Trophoblast cell (in vitro differentiated cells and primary cell): ENCODE results near the gene MAN1A1.

Experiments used
- DNase-seq, 2 donors: peaks; one replicate each; pipeline ENCODE4 v3.0.0-alpha.2; 2016
- H2AFZ ChIP-seq: 2 replicates; pipeline ENCODE4 v1.6.1; 2013; ENCODE audit warnings: low read length, moderate library complexity, mild to moderate bottlenecking; ENCODE audit not compliant: insufficient read depth, poor library complexity
- H2AK5ac ChIP-seq: 2 replicates; pipeline ENCODE4 v1.6.1; 2013; ENCODE audit warnings: mild to moderate bottlenecking, low read length
- H2BK120ac ChIP-seq: 2 replicates; pipeline ENCODE4 v1.6.1; 2013; ENCODE audit warnings: low read length, mild to moderate bottlenecking, moderate library complexity; ENCODE audit not compliant: insufficient read depth, poor library complexity
- H2BK12ac ChIP-seq: 2 replicates; pipeline ENCODE4 v1.6.1; 2013; ENCODE audit warnings: mild to moderate bottlenecking, low read length, moderate library complexity
- H2BK5ac ChIP-seq: 2 replicates; pipeline ENCODE4 v1.6.1; 2013; ENCODE audit warnings: low read length, low read depth, moderate library complexity, mild to moderate bottlenecking; ENCODE audit not compliant: poor library complexity
- H3K14ac ChIP-seq: 2 replicates; pipeline ENCODE4 v1.6.1; 2013; ENCODE audit warnings: mild to moderate bottlenecking, low read length
- H3K18ac ChIP-seq: 2 replicates; pipeline ENCODE4 v1.6.1; 2013; ENCODE audit warnings: mild to moderate bottlenecking, low read length
- H3K23ac ChIP-seq: 2 replicates; pipeline ENCODE4 v1.6.1; 2013; ENCODE audit warnings: low read length
- H3K27ac ChIP-seq: 2 replicates; pipeline ENCODE4 v1.5.1; 2013; ENCODE audit warnings: low read depth, mild to moderate bottlenecking, inconsistent platforms, low read length, moderate library complexity
- H3K27me3 ChIP-seq: 2 replicates; pipeline ENCODE4 v1.6.1; 2013; ENCODE audit warnings: inconsistent platforms, mild to moderate bottlenecking, low read length, moderate library complexity; ENCODE audit not compliant: insufficient read depth
- H3K36me3 ChIP-seq, 2 experiments: 1 replicate in 1 of 2; 2 replicates in 1 of 2; pipeline ENCODE4 v1.6.1; 2013; ENCODE audit warnings: low read length in 2 of 2, mild to moderate bottlenecking in 2 of 2, moderate library complexity in 1 of 2; ENCODE audit not compliant: insufficient read depth in 2 of 2, control insufficient read depth in 1 of 2
- H3K4ac ChIP-seq: 2 replicates; pipeline ENCODE4 v1.6.1; 2013; ENCODE audit warnings: low read depth, mild to moderate bottlenecking, low read length, moderate library complexity
- H3K4me1 ChIP-seq, 2 experiments: 1 replicate in 1 of 2; 2 replicates in 1 of 2; pipeline ENCODE4 v1.6.1; 2013; ENCODE audit warnings: low read length in 2 of 2, mild to moderate bottlenecking in 2 of 2, moderate library complexity in 1 of 2; ENCODE audit not compliant: insufficient read depth in 2 of 2, control insufficient read depth in 1 of 2
- H3K4me2 ChIP-seq: 2 replicates; pipeline ENCODE4 v1.6.1; 2013; ENCODE audit warnings: inconsistent platforms, mild to moderate bottlenecking, low read length, moderate library complexity
- H3K4me3 ChIP-seq: 2 replicates; pipeline ENCODE4 v1.5.1; 2013; ENCODE audit warnings: mild to moderate bottlenecking, low read depth, low read length, inconsistent platforms
- H3K79me1 ChIP-seq: one replicate; pipeline ENCODE4 v1.6.1; 2013; ENCODE audit warnings: low read length
- H3K79me2 ChIP-seq: 2 replicates; pipeline ENCODE4 v1.6.1; 2013; ENCODE audit warnings: low read length, mild to moderate bottlenecking; ENCODE audit not compliant: control insufficient read depth, insufficient read depth, poor library complexity
- H3K9ac ChIP-seq: 2 replicates; pipeline ENCODE4 v1.6.1; 2013; ENCODE audit warnings: mild to moderate bottlenecking, low read length
- H3K9me3 ChIP-seq: 2 replicates; pipeline ENCODE4 v1.6.1; 2013; ENCODE audit warnings: low read depth, mild to moderate bottlenecking, control low read depth, inconsistent platforms, low read length; ENCODE audit not compliant: insufficient read depth
- H4K12ac ChIP-seq: 2 replicates; pipeline ENCODE4 v1.6.1; 2013; ENCODE audit warnings: low read depth, mild to moderate bottlenecking, low read length, moderate library complexity
- H4K8ac ChIP-seq: 2 replicates; pipeline ENCODE4 v1.6.1; 2013; ENCODE audit warnings: low read depth, mild to moderate bottlenecking, low read length, moderate library complexity
- H4K91ac ChIP-seq: one replicate; pipeline ENCODE4 v1.6.1; 2013; ENCODE audit warnings: low read depth, mild to moderate bottlenecking, low read length, moderate library complexity
- WGBS: extraction: QIAGEN DNeasy Blood & Tissue Kit; methylation state at CpG from one replicate; pipeline ENCODE4 v1.1.7; 2013; ENCODE audit warnings: missing lambda C conversion rate; ENCODE audit not compliant: insufficient read length, insufficient coverage; ENCODE audit errors: extremely low coverage; 5-methylcytosine and 5-hydroxymethylcytosine counted together

The MAN1A1 gene

DNA sequence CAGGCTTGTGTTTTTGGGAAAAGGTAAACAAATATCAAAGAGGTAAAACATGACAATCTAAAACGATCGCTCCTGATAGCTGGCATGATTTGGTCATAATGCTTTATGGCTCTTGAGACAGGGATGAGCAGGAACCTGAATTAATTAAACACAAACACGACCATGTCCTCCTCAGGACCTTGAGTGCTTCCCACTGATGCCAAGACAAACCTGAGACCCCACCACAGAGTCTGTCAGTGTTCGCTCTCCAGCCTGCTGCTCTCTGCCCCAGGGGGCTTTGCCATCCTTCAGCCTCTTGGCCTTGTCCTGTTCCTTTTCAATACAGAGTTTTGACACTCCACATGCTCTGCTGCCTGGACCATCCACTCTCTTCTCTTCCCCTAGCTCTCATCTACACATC is 119.4 kb downstream of the MAN1A1 start:
- Histone ChIP-seq H4K91ac (no peak overlapping the region), H3K18ac (no peak overlapping the region), H2BK120ac (no peak overlapping the region), H2AK5ac (no peak overlapping the region), H2BK5ac (no peak overlapping the region), H3K36me3 (peaks cover 0 to 2% of the 10 kb centered on the region in 2 experiments), H3K4me3 (no peak overlapping the region), H2AFZ (no peak overlapping the region), H3K27ac (no peak overlapping the region), H3K4me2 (no peak overlapping the region), H3K4ac (no peak overlapping the region), H3K79me2 (no peaks in the 10 kb centered on the region), H3K27me3 (no peaks in the 10 kb centered on the region), H3K14ac (no peak overlapping the region), H2BK12ac (no peak overlapping the region), H3K9ac (no peak overlapping the region), H4K12ac (no peak overlapping the region), H4K8ac (no peak overlapping the region), H3K23ac (no peak overlapping the region), H3K9me3 (no peaks in the 10 kb centered on the region), H3K4me1 (no peaks in the 10 kb centered on the region), H3K79me1 (no peaks in the 10 kb centered on the region)
- WGBS, result no CpG with 5 or more reads among the region's 4 CpGs
- DNase-seq, result no peak

DNA sequence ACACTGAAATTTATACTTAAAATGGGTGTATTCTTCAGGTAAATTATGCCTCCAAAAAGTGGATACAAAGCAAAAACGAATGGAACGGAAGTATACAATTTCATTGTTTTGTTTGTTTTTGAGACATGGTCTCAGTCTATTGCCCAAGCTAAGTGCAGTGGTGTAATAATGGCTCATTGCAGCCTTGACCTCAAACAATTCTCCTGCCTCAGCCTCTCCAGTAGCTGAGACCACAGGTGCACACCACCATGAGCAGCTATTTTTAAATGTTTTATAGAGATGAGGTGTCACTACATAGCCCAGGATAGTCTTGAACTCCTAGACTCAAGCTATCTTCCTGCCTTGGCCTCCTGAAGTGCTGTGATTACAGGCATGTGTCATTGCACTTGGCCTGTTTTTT is 122.2 kb downstream of the MAN1A1 start:
- H4K8ac ChIP-seq, result no peak overlapping the region
- no peak overlapping the region for H2AFZ ChIP-seq
- H3K4me3 ChIP-seq, result no peak overlapping the region
- H3K23ac ChIP-seq, result no peak overlapping the region
- no peak overlapping the region for H4K12ac ChIP-seq
- no peaks in the 10 kb centered on the region for H3K9me3 ChIP-seq
- no peaks in the 10 kb centered on the region for H3K4me1 ChIP-seq
- no peak overlapping the region for H2BK12ac ChIP-seq
- H3K4me2 ChIP-seq, result no peak overlapping the region
- DNase-seq, result no peak
- H4K91ac ChIP-seq, result no peak overlapping the region
- H3K9ac ChIP-seq, result no peak overlapping the region
- no peak overlapping the region for H3K4ac ChIP-seq
- no CpG with 5 or more reads among the region's 2 CpGs for WGBS
- H3K36me3 ChIP-seq, result peaks cover 0 to 2% of the 10 kb centered on the region in 2 experiments
- no peaks in the 10 kb centered on the region for H3K79me2 ChIP-seq
- no peaks in the 10 kb centered on the region for H3K27me3 ChIP-seq
- H3K27ac ChIP-seq, result no peak overlapping the region
- H3K14ac ChIP-seq, result no peak overlapping the region
- H2AK5ac ChIP-seq, result no peak overlapping the region
- no peak overlapping the region for H3K18ac ChIP-seq
- no peak overlapping the region for H2BK120ac ChIP-seq
- no peak overlapping the region for H2BK5ac ChIP-seq
- H3K79me1 ChIP-seq, result no peaks in the 10 kb centered on the region

DNA sequence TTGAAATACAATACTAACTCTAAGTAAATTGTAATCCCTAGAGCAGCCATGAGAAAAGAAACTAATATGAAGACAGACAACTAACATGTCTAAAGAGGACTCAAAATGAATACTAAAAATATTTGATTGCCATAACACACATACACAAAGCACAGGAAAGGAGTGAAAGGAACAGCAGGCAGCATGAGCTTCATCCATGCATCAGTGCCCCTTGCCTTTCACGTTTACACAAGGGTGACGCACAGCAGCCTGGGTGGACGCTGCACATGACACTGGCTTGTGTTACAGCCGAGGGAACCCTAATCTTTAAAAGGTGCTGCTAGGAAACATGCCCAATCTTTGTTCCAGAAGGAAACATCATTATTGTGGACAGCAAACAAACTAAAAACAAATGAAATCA is 123.5 kb downstream of the MAN1A1 start:
- no peak overlapping the region for H2AFZ ChIP-seq
- no peaks in the 10 kb centered on the region for H3K79me1 ChIP-seq
- no peak overlapping the region for H3K4ac ChIP-seq
- no peaks in the 10 kb centered on the region for H3K79me2 ChIP-seq
- H4K91ac ChIP-seq, result no peak overlapping the region
- no peaks in the 10 kb centered on the region for H3K9me3 ChIP-seq
- no peak overlapping the region for H2BK12ac ChIP-seq
- H3K14ac ChIP-seq, result no peak overlapping the region
- H4K12ac ChIP-seq, result no peak overlapping the region
- H4K8ac ChIP-seq, result no peak overlapping the region
- no peaks in the 10 kb centered on the region for H3K4me1 ChIP-seq
- H3K9ac ChIP-seq, result no peak overlapping the region
- H3K27me3 ChIP-seq, result no peaks in the 10 kb centered on the region
- H3K27ac ChIP-seq, result no peak overlapping the region
- H2BK120ac ChIP-seq, result no peak overlapping the region
- H3K4me2 ChIP-seq, result no peak overlapping the region
- peaks cover 0 to 2% of the 10 kb centered on the region in 2 experiments for H3K36me3 ChIP-seq
- WGBS, result no CpG with 5 or more reads among the region's 4 CpGs
- no peak overlapping the region for H3K4me3 ChIP-seq
- no peak for DNase-seq
- H3K18ac ChIP-seq, result no peak overlapping the region
- no peak overlapping the region for H3K23ac ChIP-seq
- H2AK5ac ChIP-seq, result no peak overlapping the region
- H2BK5ac ChIP-seq, result no peak overlapping the region

DNA sequence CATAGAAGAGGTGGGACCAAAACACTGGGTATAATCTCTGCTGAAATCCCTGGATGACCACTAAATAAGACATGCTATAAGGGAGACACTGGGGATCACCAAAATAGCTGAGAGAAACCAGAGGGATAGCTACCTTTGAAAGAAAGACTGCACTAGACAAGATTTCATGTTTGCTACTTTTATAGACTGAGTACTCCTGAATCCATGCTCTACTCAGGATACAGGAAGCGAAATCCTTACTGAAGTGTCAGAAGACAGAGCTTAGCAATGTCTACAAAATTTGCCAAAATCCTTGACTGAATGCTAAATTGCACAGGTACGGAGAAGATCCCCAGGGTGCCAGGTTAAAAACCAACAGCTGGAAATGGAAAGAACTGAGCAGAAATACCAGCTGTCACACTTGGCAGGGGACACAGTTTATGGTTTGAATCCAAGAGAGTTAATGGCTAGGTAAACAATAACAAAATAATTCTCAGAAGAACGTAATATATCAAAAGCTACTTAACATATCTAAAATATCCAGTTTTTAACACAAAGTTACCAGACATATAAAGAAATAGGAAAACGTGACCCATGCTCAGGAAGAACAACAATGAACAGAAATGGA is 125.4 kb downstream of the MAN1A1 start:
- no peak overlapping the region for H3K27ac ChIP-seq
- no peak overlapping the region for H3K9ac ChIP-seq
- DNase-seq, result no peak
- H3K79me1 ChIP-seq, result no peaks in the 10 kb centered on the region
- H3K23ac ChIP-seq, result no peak overlapping the region
- no peak overlapping the region for H2BK12ac ChIP-seq
- no peak overlapping the region for H3K4me2 ChIP-seq
- H3K4ac ChIP-seq, result no peak overlapping the region
- no peak overlapping the region for H2BK5ac ChIP-seq
- H3K4me3 ChIP-seq, result no peak overlapping the region
- no peak overlapping the region for H4K8ac ChIP-seq
- no peaks in the 10 kb centered on the region for H3K79me2 ChIP-seq
- no peaks in the 10 kb centered on the region for H3K4me1 ChIP-seq
- H2AFZ ChIP-seq, result no peak overlapping the region
- H2BK120ac ChIP-seq, result no peak overlapping the region
- H4K91ac ChIP-seq, result no peak overlapping the region
- H3K14ac ChIP-seq, result no peak overlapping the region
- H4K12ac ChIP-seq, result no peak overlapping the region
- H3K36me3 ChIP-seq, result no peaks in the 10 kb centered on the region
- no peaks in the 10 kb centered on the region for H3K27me3 ChIP-seq
- WGBS, result no CpG with 5 or more reads among the region's 4 CpGs
- H3K9me3 ChIP-seq, result no peaks in the 10 kb centered on the region
- no peak overlapping the region for H3K18ac ChIP-seq
- H2AK5ac ChIP-seq, result no peak overlapping the region
